Osteoblast (primary cell): ENCODE measurements around the gene RING1. TPM values are rescaled to one million over a fixed set of nuclear protein-coding genes. Genes with fewer than 3 reads are reported as not detected.

ENCODE experiments used
- DNase-seq: peaks from one replicate; pipeline ENCODE4 v3.0.0; 2011; ENCODE audit warnings: low spot score, mixed read lengths; ENCODE audit not compliant: insufficient read length; ENCODE audit errors: missing footprints
- H2AFZ ChIP-seq: 2 replicates; pipeline ENCODE4 v1.6.0; 2011; ENCODE audit warnings: mild to moderate bottlenecking, low read length
- H3K27ac ChIP-seq: 2 replicates; pipeline ENCODE4 v1.5.1; 2011; ENCODE audit warnings: mild to moderate bottlenecking, low read depth, low read length, moderate library complexity
- H3K27me3 ChIP-seq: 2 replicates; pipeline ENCODE4 v1.6.0; 2012; ENCODE audit warnings: mild to moderate bottlenecking, control low read depth, inconsistent platforms, low read length, moderate library complexity; ENCODE audit not compliant: insufficient read depth
- H3K36me3 ChIP-seq: 2 replicates; pipeline ENCODE4 v1.5.1; 2011; ENCODE audit warnings: mild to moderate bottlenecking, low read length, control low read depth, moderate library complexity; ENCODE audit not compliant: insufficient read depth
- H3K4me1 ChIP-seq: 2 replicates; pipeline ENCODE4 v1.5.1; 2011; ENCODE audit warnings: mild to moderate bottlenecking, low read length, control low read depth, moderate library complexity; ENCODE audit not compliant: insufficient read depth
- H3K4me2 ChIP-seq: 2 replicates; pipeline ENCODE4 v1.6.0; 2011; ENCODE audit warnings: mild to moderate bottlenecking, low read length; ENCODE audit not compliant: insufficient read depth
- H3K4me3 ChIP-seq: fragments of 200-600 bp; sonication (generic); 3 replicates; pipeline ENCODE4 v1.5.1; 2012; ENCODE audit warnings: mild to moderate bottlenecking, low read length, inconsistent platforms; ENCODE audit not compliant: insufficient read depth
- H3K79me2 ChIP-seq: 2 replicates; pipeline ENCODE4 v1.6.0; 2012; ENCODE audit warnings: mild to moderate bottlenecking, low read length, control low read depth, inconsistent platforms; ENCODE audit not compliant: insufficient read depth
- H3K9me3 ChIP-seq: 2 replicates; pipeline ENCODE4 v1.5.1; 2011; ENCODE audit warnings: low read depth, low read length, control low read depth
- H4K20me1 ChIP-seq: 2 replicates; pipeline ENCODE4 v1.6.0; 2012; ENCODE audit warnings: mild to moderate bottlenecking, low read length, control low read depth; ENCODE audit not compliant: insufficient read depth
- small RNA-seq: library from RNA; depleted of rRNA; stranded (forward); fragments of <200 nt; gene quantifications from one replicate; pipeline ENCODE3, GENCODE V24; 2012
- total RNA-seq: library from RNA; depleted of rRNA; stranded (reverse); fragments of >200 nt; gene quantifications from 2 replicates; pipeline ENCODE4 v1.2.3, GENCODE V29; 2012
- TF ChIP-seq, protein P1 (sequence below): IDR thresholded peaks from 2 replicates; pipeline ENCODE4 v1.5.1; 2011; ENCODE audit warnings: mild to moderate bottlenecking, low read depth, low read length, moderate library complexity; ENCODE audit errors: extremely low read depth

The RING1 gene
- total RNA-seq, 1 donor, result 34.0 TPM

DNA sequence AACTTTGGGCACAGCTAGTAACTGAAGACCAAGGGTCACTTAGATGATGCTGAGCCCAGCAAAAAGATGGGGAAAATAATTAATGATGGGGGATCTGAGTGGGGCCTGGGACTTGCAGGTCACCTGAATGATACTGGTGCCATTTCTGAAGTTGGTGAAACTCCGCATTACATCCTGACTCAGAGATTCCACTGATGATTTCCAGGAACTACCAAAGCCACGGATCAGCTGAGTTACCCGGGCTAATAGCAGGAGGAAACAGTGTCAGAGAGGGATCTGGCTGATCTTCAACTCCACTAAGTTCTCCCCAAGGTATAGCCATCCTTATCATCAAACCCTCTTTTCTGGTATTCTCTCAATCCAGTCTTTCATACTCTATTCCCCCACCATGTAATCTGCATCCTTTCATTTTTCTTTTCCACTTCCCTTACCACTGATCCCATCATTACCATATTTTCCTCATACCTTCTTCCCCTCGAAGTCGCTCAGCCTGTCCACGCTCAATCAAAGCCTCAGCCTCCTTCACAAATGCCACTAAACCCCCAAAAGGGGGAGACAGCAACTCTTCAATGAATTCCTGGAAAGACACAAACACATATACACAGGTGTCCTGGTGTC is 43.2 kb downstream of the RING1 start:
- Histone ChIP-seq H4K20me1 (no peaks in the 10 kb centered on the region), H3K4me3 (no peak overlapping the region), H2AFZ (no peak overlapping the region), H3K4me1 (peaks cover 44% of the 10 kb centered on the region), H3K4me2 (no peak overlapping the region), H3K79me2 (peaks cover 10% of the 10 kb centered on the region), H3K36me3 (peaks cover 7% of the 10 kb centered on the region), H3K9me3 (no peaks in the 10 kb centered on the region), H3K27me3 (no peaks in the 10 kb centered on the region), H3K27ac (peak overlapping the region; percentile 36)
- no peak for DNase-seq
- TF ChIP-seq, protein P1, sequence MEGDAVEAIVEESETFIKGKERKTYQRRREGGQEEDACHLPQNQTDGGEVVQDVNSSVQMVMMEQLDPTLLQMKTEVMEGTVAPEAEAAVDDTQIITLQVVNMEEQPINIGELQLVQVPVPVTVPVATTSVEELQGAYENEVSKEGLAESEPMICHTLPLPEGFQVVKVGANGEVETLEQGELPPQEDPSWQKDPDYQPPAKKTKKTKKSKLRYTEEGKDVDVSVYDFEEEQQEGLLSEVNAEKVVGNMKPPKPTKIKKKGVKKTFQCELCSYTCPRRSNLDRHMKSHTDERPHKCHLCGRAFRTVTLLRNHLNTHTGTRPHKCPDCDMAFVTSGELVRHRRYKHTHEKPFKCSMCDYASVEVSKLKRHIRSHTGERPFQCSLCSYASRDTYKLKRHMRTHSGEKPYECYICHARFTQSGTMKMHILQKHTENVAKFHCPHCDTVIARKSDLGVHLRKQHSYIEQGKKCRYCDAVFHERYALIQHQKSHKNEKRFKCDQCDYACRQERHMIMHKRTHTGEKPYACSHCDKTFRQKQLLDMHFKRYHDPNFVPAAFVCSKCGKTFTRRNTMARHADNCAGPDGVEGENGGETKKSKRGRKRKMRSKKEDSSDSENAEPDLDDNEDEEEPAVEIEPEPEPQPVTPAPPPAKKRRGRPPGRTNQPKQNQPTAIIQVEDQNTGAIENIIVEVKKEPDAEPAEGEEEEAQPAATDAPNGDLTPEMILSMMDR, result no peak

DNA sequence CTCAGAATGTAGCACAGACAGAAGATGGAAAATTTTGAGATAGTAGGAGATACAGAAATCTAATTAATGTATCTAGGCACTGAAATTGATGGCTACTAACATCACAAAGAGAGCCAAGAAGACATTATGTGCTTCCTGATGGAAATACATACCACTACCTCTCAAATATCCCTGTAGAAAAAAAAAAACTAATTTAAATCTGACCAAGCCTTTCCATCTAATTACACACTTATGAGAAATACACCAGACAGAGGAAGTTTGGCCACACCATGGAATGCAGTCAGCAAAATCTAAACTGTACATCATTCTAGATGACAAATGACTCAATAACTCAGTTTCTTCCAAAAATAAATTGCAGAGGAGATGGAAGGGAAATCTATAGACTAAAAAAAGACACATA is 44.5 kb downstream of the RING1 start:
- Histone ChIP-seq H3K36me3 (peaks cover 13% of the 10 kb centered on the region), H3K4me1 (peaks cover 40% of the 10 kb centered on the region), H3K4me2 (no peak overlapping the region), H3K9me3 (no peaks in the 10 kb centered on the region), H3K4me3 (no peak overlapping the region), H3K27ac (no peak overlapping the region), H3K79me2 (peaks cover 10% of the 10 kb centered on the region), H4K20me1 (no peaks in the 10 kb centered on the region), H2AFZ (no peak overlapping the region), H3K27me3 (no peaks in the 10 kb centered on the region)
- no peak for DNase-seq
- TF ChIP-seq, protein P1, result no peak

DNA sequence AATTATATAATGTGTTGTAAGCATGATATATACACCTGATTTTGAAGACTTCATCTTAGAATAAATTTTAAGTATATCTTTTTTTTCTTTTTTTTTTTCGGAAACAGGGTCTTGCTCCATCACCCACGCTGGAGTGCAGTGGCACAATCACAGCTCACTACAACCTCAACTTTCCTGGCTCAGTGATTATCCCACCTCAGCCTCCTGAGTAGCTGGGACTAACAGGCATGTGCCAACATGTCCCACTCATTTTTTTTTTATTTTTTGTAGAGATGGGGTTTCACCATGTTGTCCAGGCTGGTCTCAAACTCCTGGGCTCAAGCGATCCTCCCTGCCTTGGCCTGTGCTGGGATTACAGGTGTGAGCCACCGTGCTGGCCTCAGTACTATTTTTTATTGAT is 46.3 kb downstream of the RING1 start:
- Histone ChIP-seq H3K36me3 (peaks cover 16% of the 10 kb centered on the region), H3K9me3 (no peaks in the 10 kb centered on the region), H3K27me3 (no peaks in the 10 kb centered on the region), H3K4me1 (peaks cover 27% of the 10 kb centered on the region), H3K4me2 (no peak overlapping the region), H3K27ac (no peak overlapping the region), H3K79me2 (peaks cover 10% of the 10 kb centered on the region), H4K20me1 (no peaks in the 10 kb centered on the region), H3K4me3 (no peak overlapping the region), H2AFZ (no peak overlapping the region)
- DNase-seq, result no peak
- TF ChIP-seq, protein P1, result no peak

DNA sequence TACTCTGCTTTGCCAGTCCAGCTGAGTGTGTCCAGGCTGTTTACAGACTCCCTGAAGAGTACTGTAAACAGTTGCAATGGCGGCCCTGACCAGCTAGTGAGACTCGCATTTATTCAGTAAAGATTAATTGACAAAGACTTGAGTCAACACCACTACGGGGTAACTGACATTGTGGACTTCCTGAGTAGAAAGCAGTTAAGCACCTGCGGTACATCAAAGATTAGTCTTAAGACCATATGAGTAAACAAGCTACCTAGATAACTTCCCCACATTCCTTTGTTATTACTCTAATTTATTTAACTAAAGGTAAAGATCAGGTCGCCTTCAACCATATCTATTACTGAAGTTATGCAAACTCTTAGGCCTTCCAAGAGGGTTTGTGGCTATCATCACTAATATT is 50.7 kb downstream of the RING1 start:
- H4K20me1 ChIP-seq, result no peaks in the 10 kb centered on the region
- TF ChIP-seq, protein P1, result no peak

More for the DNA sequence above, 50.7 kb downstream of the RING1 start:
- Histone ChIP-seq H3K27ac (no peak overlapping the region), H3K36me3 (peaks cover 27% of the 10 kb centered on the region), H3K4me3 (no peak overlapping the region), H3K79me2 (no peaks in the 10 kb centered on the region), H3K9me3 (no peaks in the 10 kb centered on the region), H3K4me2 (no peak overlapping the region), H3K27me3 (no peaks in the 10 kb centered on the region), H3K4me1 (peaks cover 15% of the 10 kb centered on the region), H2AFZ (no peak overlapping the region)
- no peak for DNase-seq

Small RNA genes within 50 kb of the gene (small RNA-seq; reads per million reads assigned to genes)
- gene MIR219A1, result 2.0 reads per million, percentile 65 among the genes with 10 or more reads in this experiment
- gene RNY4P10, result not detected

Other genes with a start within 250 kb of the RING1 start
- 116 and 119 TPM in 2 replicates for gene BRD2, start 239.9 kb upstream of the RING1 start, total RNA-seq
- under 0.01 and 2.4 TPM in 2 replicates for gene HLA-DOA, start 198.9 kb upstream of the RING1 start, total RNA-seq
- gene HLA-DPA1, start 134.9 kb upstream of the RING1 start, total RNA-seq, result 5.4 and 30.4 TPM in 2 replicates
- 8.7 and 12.4 TPM in 2 replicates for gene HLA-DPB1, start 132.5 kb upstream of the RING1 start, total RNA-seq
- gene COL11A2, start 16.0 kb upstream of the RING1 start, total RNA-seq, result 1.8 TPM in 2 replicates
- gene RXRB, start 7.8 kb upstream of the RING1 start, total RNA-seq, result 19.2 and 20.9 TPM in 2 replicates
- gene SLC39A7, start 7.6 kb upstream of the RING1 start, total RNA-seq, result 108 and 109 TPM in 2 replicates
- gene HSD17B8, start 3.8 kb upstream of the RING1 start, total RNA-seq, result 2.7 and 3.3 TPM in 2 replicates
- gene VPS52, start 63.4 kb downstream of the RING1 start, total RNA-seq, result 41.3 and 42.7 TPM in 2 replicates
- 1,994 and 2,278 TPM in 2 replicates for gene RPS18, start 63.6 kb downstream of the RING1 start, total RNA-seq
- gene B3GALT4, start 68.6 kb downstream of the RING1 start, total RNA-seq, result 3.8 and 4.3 TPM in 2 replicates
- 85.7 and 86.9 TPM in 2 replicates for gene WDR46, start 80.7 kb downstream of the RING1 start, total RNA-seq
- gene PFDN6, start 81.1 kb downstream of the RING1 start, total RNA-seq, result 14.1 and 15.9 TPM in 2 replicates
- gene RGL2, start 90.4 kb downstream of the RING1 start, total RNA-seq, result 33.9 and 35.5 TPM in 2 replicates
- gene TAPBP, start 105.6 kb downstream of the RING1 start, total RNA-seq, result 90.2 and 92.6 TPM in 2 replicates
- gene ZBTB22, start 109.2 kb downstream of the RING1 start, total RNA-seq, result 18.6 and 19.5 TPM in 2 replicates
- gene DAXX, start 114.5 kb downstream of the RING1 start, total RNA-seq, result 32.7 and 39.4 TPM in 2 replicates
- 3.2 and 4.0 TPM in 2 replicates for gene KIFC1, start 183.3 kb downstream of the RING1 start, total RNA-seq
- 25.9 and 30.8 TPM in 2 replicates for gene PHF1, start 202.5 kb downstream of the RING1 start, total RNA-seq
- gene CUTA, start 209.6 kb downstream of the RING1 start, total RNA-seq, result 89.3 and 122 TPM in 2 replicates
- gene SYNGAP1, start 211.6 kb downstream of the RING1 start, total RNA-seq, result 6.9 and 8.8 TPM in 2 replicates
- 4.1 and 4.7 TPM in 2 replicates for gene ZBTB9, start 246.1 kb downstream of the RING1 start, total RNA-seq